ENCODE data around the gene MYOG. TPM values are rescaled to one million over a fixed set of nuclear protein-coding genes. Genes with fewer than 3 reads are reported as not detected.

The MYOG gene
- total and polyA plus RNA-seq, 12 donors = 0.06 TPM; not detected in 11

- no peak for TF ChIP-seq CTCF (IDR thresholded peaks at IDR 0.05)
- H3K27ac ChIP-seq = peak overlapping the region in 5 of 10 donors; percentile 2 to 60 (median 35)
- WGBS, 2 donors = 50 to 65% methylated on average over 11 of the region's 11 CpGs
- intact Hi-C loops (cut with DNase I) = no loop called here
- H3K4me3 ChIP-seq = no peak overlapping the region
- ATAC-seq = peak in 7 of 8 donors; percentile 53 to 84 (median 75)
- no peaks in the 10 kb centered on the region for H3K9me3 ChIP-seq
- DNase-seq = peak in 1 of 2 donors; percentile 14
- no peaks in the 10 kb centered on the region for H3K36me3 ChIP-seq
- peaks cover 0 to 13% (median 0%) of the 10 kb centered on the region in 9 donors for H3K4me1 ChIP-seq
- no peaks in the 10 kb centered on the region for H3K27me3 ChIP-seq
Measured at GRCh38 chr1:203082571-203083462, 3.0 kb downstream of the MYOG start.

- Histone ChIP-seq H3K9me3 (no peaks in the 10 kb centered on the region), H3K36me3 (no peaks in the 10 kb centered on the region), H3K4me3 (no peak overlapping the region), H3K4me1 (peaks cover 0 to 13% (median 0%) of the 10 kb centered on the region in 9 donors), H3K27ac (peak overlapping the region in 2 of 10 donors; percentile 53 to 60), H3K27me3 (peaks cover 0 to 3% (median 0%) of the 10 kb centered on the region in 7 donors)
- TF ChIP-seq CTCF (IDR thresholded peaks at IDR 0.05) = no peak
- intact Hi-C loops (cut with DNase I) = no loop called here
- DNase-seq (no peak), ATAC-seq (no peak)
- 76 to 81% methylated on average over 3 of the region's 3 CpGs for WGBS, 2 donors
Measured at GRCh38 chr1:203082231-203082505, 3.6 kb downstream of the MYOG start.

- no peak overlapping the region for H3K4me3 ChIP-seq
- peaks cover 0 to 8% (median 0%) of the 10 kb centered on the region in 7 donors for H3K27me3 ChIP-seq
- no peaks in the 10 kb centered on the region for H3K9me3 ChIP-seq
- H3K36me3 ChIP-seq = no peaks in the 10 kb centered on the region
- TF ChIP-seq CTCF (IDR thresholded peaks at IDR 0.05) = no peak
- peaks cover 0 to 13% (median 0%) of the 10 kb centered on the region in 9 donors for H3K4me1 ChIP-seq
- ATAC-seq (no peak), DNase-seq (no peak)
- intact Hi-C loops (cut with DNase I) = no loop called here
- H3K27ac ChIP-seq = no peak overlapping the region
- WGBS, 2 donors = 66 to 67% methylated on average over 9 of the region's 9 CpGs
Measured at GRCh38 chr1:203081465-203082230, 4.2 kb downstream of the MYOG start.

DNA sequence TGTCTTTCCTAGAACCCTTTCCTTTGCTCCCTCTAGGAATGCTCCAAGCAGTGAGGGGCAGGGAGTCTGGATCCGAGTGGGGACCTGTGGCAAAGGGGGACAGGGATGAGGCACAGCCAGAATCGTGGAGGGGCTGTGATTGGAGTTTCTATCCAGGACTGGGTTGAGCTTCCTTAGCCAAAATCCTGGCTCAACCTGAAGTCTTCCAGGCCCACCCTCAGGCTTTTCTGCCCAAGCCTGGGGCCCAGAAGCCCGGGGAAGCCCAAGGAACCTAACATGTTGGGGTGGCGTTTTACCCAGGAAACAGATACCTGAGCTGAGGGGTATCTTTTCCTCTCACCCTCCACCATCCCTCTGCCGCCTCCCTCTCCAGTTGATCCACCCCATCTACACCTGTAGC, 5.4 kb downstream of the MYOG start:
- ATAC-seq (no peak), DNase-seq (no peak)
- WGBS, 2 donors = 95 to 98% methylated on average over 5 of the region's 5 CpGs
- H3K27me3 ChIP-seq = peaks cover 0 to 20% (median 5%) of the 10 kb centered on the region in 7 donors
- H3K27ac ChIP-seq = no peak overlapping the region
- H3K4me1 ChIP-seq = peaks cover 0 to 19% (median 7%) of the 10 kb centered on the region in 9 donors
- no peaks in the 10 kb centered on the region for H3K9me3 ChIP-seq
- H3K36me3 ChIP-seq = peaks cover 0 to 7% (median 0%) of the 10 kb centered on the region in 9 donors
- intact Hi-C loops (cut with DNase I) = no loop called here
- no peak for TF ChIP-seq CTCF (IDR thresholded peaks at IDR 0.05)
- H3K4me3 ChIP-seq = no peak overlapping the region
